ENCODE measurements around the gene C2.

The C2 gene

GRCh38 chr6:31927242-31927862, at the start of gene C2:
TSS of gene C2 (plus strand) at chr6:31927717. CDS start at chr6:31927753, 36 bp downstream.
- DNase-seq = no peak

DNA sequence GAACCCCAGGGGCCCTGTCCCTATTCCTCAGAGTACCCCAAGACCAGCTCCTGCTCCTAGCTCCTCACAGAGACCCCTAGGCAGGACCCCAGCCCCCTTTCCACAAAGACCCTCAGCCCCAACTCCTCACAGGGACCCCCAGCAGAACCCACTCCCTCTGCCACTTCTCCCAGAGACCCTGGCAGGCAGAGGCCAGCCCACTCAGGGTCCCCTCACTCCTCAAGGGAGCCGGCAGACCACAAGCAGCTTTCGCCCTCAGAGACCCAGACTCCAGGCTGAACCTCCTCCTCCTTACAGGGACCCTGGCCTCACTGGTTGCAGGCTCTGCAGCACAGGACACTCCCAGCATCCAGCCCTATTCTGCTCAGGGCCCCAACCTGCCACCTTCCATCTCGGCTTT, 49.3 kb upstream of the C2 start:
- DNase-seq = no peak

DNA sequence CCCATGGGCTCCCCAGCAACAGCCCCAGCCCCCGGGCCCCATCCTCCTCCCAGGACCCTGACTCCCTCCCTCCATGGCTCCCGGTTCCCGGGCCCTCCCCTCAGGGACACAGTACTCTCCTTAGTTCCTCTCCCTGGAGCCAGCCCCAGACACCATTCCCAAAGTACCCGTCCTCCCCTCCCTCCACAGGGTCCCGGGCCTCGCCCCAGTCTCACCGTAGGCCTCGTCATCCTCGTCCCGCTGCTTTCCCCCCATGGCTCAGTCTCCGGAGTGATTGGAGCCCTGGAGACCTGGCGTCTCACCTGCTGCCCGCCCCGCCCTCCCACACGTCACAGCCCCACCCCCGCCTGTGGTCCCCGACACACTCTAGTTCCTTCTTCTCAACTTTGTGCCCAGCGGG, 48.8 kb upstream of the C2 start, which contains the start of gene SLC44A4:
Gene SLC44A4, minus strand, starts transcription at position 272 of the 400 bp plus-strand sequence. Its CDS starts 17 bp downstream, at position 255.
- DNase-seq = no peak

DNA sequence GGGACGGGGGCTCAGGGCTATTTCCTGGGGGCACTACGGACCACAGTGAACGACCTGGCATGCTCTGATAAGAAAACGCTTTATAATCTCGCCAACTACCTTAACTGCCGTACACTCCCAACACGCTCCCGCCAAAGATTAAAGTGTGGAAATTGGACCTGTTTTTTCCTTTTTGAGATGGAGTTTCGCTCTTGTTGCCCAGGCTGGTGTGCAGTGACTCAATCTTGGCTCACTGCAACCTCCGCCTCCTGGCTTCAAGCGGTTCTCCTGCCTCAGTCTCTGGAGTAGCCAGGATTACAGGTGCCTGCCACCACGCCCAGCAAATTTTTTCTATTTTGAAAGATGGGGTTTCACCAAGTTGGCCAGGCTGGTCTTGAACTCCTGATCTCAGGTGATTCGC, 48.4 kb upstream of the C2 start:
- DNase-seq = no peak

GRCh38 chr6:31879901-31880300, 47.6 kb upstream of the C2 start:
- no peak for DNase-seq

DNA sequence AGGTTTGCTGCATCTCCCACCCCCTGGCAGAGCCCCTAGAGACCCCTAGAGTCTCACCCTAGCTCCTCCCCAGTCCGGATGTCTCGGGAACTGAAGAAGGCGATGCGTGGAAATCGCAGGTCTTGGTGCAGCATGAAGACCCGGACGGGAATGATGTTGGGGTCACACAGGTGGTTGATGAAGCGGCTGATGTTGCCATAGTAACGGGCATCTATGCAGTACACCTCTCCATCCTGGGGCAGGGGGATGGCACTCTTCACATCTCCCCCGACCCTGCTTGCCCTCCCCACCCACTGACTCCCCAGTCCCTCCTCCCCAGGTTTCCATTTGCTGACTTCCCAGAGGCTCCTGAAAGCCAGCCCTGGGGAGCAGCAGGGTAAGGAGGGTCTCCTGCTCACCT, 46.9 kb upstream of the C2 start:
- no peak for DNase-seq

GRCh38 chr6:31881136-31881859, 46.2 kb upstream of the C2 start:
- no peak for DNase-seq

DNA sequence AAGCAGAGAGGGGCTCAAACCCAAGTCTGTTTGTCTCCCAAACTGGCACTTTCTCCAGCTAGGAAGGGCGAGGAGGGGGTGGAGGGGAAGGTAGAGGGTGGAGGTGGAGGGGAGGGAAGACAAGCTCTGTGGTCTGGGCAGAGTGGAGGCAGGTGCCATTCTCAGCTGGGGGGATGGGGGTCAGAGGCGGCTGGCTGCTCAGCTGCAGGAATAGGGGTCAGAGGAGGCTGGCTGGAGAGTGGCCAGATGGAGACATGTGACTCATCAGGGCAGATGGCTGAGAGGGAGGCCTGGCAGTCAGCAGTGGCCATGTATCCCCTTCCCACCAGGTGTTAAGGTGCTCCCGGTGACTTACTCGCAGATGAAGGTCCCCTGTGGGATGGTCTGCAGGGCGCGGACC, 45.2 kb upstream of the C2 start:
- DNase-seq = no peak

DNA sequence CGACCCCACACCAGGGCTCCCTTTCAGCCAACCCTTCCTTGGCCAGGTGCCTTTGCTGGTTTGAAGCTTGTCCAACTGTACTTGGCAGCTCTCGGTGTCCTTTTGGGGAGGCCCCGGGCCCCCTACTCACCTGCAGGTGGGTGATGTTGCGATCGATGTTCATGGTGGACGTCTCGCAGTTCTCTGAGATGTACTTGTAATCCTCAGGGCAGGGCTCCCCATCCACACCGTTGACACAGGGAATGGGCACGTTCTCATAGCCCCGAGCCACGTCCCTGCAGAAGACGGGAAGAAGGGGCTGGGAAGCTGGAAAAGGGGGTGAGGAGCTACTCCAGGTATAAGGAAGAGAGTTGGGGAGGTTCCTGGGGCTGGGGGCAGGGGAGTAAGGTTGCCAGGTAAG, 43.8 kb upstream of the C2 start:
- no peak for DNase-seq

DNA sequence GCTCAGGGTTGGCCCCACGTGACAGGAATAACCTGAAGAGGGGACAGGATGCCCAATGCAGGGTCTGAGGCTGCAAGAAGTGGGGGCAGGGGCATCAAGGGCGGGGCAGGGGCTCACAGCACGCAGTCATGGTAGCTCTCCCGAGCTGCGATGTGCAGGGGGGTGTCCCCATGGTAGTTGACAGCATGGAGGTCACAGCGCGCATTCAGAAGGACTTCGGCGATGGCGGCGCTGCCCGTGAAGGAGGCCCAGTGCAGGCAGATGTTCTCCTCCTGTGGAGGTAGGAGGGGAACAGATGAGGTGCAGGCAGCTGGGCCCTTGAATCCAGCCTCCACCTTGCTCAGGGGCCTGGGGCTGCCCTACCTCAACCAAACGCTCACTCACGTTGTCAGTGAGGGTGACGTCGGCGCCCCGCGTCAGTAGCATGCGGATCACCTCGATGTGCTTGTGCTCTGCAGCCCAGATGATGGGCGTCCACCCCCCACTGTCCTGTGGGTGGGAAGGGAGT, 42.9 kb upstream of the C2 start:
- no peak for DNase-seq

DNA sequence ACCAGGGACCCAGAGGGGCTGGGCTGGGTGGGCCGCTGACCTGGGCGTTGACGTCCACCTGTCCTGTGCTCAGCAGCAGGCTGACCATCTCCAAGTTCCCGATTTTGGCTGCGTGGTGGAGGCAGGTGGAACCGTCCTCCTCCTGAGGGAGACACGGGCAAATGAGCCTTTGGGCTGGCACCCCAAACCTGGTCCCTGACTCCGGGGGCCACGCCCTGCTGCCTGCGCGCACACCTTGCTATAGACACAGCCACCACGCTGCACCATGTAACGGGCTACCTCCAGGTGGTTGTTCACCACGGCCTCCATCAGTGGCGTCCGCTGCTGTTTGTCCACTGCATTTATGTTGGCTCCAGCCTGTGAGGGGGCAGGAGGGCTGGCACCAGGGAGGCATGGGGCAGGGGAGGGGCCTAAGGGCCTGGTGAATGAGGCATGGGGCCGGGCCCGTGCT, 41.0 kb upstream of the C2 start:
- DNase-seq = no peak

DNA sequence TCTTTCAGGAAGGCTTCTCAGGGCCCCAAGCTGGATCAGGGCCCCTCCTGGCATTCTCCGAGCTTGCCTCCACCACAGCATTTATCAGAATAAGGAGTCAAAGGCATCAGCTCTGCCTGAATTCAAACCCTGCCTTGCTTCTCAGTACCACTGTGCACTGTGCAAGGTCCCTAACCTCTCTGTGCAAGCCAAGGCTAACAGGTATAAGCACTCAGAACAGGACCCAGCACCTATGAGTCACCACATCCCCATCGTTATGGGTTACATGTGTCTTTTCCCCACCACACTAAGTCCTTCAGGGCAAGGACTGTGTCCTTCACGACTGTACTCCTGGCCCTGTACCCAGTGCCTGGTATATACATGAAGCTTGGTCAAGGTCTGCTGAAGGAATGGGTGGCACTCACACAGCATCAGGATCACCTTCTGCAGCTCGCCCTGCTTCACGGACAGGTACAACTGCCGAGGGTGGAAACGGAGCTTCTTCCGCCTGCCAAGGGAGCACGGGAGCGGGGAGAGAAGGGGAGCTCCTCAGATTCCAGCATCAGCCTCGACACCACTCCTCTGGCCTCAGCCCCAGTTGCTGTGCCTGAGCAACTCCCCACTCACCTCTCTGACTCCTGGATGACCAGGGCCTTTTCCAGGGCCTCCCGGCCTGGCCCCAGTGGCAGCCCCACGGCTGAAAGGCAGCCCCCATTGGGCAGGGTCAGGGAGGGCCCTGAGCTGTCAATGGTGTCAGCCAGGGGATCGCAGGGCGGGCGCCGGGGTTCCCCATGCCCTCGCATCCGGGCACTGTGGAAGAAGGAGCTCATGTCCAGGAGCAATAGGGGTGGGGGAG, 40.1 kb upstream of the C2 start:
- DNase-seq = no peak

- DNase-seq = no peak
Measured at GRCh38 chr6:31888276-31889258, 39.0 kb upstream of the C2 start.

GRCh38 chr6:31889331-31889972, 38.1 kb upstream of the C2 start:
- no peak for DNase-seq

DNA sequence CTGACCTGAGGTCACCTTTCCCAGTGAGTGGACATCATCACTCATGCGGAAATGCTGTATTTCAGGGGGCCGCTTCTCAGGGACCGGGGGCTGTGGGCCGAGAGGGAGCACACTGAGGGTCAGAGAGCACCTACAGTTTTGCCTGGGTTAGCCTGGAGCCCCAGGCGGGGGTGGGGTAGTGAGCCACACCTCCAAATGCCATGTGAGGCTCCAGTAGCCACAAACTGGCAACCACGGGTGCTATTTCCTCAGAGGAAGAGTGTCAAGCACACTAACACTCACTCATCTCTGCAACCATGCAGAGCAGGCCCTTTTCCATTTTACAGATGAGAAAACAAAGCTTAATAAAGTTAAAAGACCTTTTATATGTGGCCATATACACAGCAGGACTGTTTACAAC, 34.7 kb upstream of the C2 start:
- DNase-seq = no peak

GRCh38 chr6:31896493-31896855, 31.0 kb upstream of the C2 start:
- DNase-seq = no peak

DNA sequence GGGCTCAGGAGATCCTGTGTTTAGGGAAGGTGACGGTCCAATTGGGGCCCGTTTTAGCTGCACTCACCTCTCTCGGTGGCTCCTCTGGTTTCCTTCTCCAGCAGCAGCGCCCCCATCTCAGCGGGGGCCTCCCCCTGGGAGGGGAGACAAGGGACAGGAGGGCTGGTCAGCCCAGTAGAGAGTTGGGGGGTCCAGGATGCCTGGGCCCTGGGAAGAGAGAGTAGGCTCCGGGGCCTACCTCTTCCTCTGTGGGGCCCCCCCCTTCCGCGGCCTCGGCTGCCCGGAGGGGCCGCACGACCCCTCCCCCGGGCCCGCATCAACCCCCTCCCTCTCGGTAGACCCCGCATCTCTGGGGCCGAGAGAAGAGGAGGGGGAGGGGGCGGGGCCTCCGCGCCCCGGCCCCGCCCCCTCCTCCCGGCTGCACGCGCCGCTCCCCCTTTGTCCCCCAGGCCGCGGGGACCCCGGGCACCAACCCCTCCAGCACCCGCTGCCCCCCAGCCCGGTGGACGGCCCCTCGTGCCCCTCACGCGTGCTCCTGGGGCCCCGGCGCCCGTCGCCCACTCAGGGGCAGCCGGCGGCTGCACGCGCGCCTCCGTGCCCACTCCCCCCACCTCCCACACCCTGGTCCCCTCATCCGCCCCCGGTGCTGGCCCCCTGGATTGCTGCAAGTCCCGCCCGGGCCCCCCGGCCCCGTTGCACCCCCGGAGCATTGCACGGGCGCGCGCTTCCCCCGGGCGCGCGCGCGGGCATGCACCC, 30.5 kb upstream of the C2 start:
- DNase-seq = no peak

- peak; percentile 73 for DNase-seq
Measured at GRCh38 chr6:31897612-31898382, 29.7 kb upstream of the C2 start, which contains the start of gene EHMT2. TSS of gene EHMT2 (minus strand) at chr6:31897698. CDS start at chr6:31897677, 21 bp downstream.

DNA sequence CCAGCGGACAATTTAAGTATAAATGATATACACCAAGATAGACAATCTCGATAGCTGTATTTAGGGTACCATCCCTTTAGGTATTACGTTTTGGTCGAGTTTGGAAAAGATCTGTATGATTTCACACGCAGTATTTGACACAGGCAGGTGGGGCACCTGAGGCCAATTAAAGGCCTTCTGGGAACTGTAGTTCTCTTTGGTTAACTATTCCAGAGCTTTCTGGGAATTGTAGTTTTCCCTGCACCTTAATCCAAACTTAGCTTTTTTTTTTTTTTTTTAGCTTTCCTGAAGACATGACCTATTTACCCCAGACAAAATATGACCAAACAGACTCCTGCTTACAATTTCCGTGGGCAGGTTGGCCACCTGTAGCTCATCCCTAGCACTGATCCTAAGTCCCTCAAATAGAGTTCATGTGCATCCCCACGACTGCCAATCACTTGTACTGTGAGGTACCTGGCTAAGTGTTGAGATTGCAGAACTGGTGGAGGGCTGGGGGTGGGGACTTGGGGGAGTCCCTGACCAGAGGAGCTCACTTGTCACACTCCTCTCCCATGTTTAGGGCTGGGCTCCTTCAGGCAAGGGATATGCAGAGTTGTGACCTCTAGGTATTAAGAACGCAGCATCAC, 29.0 kb upstream of the C2 start:
- no peak for DNase-seq

- no peak for DNase-seq
Measured at GRCh38 chr6:31899215-31899614, 28.3 kb upstream of the C2 start.
